HG02885 (cell line): Measurements from ENCODE around the gene MXRA7.
"Not testable (repeated sequence)": the region's sequence is repeated elsewhere in the genome, so short reads cannot be mapped to it uniquely, and the experiment has no call there.

Experiments used
- ATAC-seq: cut with Tn5 transposase; IDR thresholded peaks from one replicate; pipeline ENCODE4 v1.9.1; 2021; ENCODE audit warnings: mild to moderate bottlenecking; ENCODE audit not compliant: unreplicated experiment, poor library complexity

The MXRA7 gene

DNA sequence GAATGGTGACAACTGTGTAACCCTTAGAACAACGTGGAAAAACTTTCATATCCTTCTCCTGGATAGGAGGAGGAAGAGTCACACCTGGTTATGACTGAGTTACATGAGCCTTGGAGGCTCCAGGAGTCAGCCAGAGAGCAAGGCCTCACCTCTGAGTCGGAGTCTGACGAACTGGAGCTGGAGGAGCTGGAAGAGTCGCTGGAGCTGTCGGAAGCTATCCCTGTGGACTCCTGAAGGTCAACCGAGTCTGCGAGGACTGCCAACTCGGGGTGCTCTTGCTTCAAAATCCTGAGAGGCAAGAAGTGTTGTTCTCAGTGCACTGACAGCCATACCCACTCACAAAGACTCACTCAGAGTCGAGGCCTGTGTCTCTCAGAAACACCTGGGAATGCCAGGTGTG is 9.4 kb upstream of the MXRA7 start:
- ATAC-seq, result no peak

DNA sequence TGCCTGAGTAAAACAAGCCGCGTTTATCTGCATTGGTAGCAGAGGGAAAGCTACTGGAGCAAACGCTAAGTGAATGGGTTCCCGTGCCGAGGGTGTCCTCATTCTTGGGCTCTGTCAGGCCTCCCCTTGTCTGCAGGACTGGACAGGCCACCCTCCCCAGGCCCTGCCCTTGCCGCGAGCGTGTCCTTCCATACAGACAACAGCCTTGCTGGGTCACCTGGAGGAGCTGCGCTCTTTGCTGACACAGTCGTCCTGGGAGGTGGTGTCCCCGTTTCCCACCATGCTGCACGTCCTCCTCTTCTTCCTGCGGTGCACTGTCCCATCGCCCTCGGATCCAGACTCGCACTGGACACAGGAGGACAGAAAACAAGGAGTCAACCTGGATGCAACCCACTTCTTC is 7.8 kb upstream of the MXRA7 start:
- no peak for ATAC-seq

DNA sequence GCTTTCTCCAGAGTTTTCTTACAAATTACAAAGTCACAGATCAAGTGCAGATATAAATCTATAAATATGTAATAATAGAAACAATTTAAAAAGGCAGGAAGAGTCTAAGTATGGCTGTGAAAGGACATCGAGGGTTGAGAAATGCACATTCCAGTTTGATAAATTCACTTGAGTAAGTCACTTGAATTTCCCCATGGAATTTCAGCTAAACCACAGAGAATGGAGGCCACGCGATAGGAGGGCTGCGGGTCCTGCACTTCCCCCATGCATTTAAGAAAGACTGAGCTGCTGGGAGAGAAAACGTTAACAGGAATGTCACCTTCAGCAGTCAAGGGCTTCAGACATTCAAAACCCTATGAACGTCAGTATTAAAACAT is 6.1 kb upstream of the MXRA7 start:
- no peak for ATAC-seq

DNA sequence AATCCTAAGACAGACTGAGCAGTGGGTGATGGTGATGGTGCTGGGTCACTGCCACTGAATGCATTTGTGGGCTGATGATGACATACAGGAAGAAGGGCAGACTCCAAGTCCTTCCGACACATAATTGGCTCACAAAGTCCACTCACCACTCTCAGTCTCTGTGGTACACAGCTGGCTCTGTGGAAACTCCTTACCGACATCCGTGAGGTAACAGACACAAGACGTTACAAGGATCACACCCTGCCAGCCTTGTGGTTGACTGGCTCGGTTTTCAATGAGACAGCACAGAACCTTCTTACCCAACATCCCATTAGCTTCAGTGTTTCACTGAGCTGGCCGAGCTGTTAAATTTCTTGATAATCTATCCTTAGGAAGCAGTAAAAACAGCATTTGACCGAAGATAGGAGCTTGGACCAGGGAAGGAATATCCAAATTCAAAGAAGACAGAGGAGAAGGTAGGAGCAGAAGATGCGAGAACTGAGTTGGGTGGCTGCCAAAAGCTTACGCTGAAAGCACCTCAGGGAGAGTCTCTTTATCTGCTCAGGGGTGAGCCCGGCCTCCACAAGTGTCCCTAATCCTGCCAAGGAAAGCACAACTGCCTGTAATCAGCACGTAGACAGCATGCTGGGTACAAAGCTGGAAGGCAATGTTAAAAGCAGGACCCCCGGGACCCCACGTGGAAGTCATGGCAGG is 5.5 kb upstream of the MXRA7 start:
- no peak for ATAC-seq

DNA sequence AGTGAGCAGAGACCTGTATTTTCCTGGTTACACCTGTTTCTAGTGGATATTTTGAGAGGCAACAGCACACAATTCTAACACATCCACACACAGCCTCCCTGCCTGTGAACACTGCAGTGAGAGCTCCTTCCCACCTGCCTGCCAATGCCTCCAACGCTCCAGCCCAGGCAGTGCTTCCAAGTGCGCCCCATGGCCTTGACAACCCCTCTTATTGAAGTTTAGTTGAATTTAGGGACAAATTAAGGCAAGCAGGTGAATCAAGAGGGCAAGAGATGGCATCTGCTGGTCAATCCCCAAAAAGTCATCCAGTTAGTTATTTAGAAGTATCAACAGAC is 4.7 kb upstream of the MXRA7 start:
- ATAC-seq, result no peak

DNA sequence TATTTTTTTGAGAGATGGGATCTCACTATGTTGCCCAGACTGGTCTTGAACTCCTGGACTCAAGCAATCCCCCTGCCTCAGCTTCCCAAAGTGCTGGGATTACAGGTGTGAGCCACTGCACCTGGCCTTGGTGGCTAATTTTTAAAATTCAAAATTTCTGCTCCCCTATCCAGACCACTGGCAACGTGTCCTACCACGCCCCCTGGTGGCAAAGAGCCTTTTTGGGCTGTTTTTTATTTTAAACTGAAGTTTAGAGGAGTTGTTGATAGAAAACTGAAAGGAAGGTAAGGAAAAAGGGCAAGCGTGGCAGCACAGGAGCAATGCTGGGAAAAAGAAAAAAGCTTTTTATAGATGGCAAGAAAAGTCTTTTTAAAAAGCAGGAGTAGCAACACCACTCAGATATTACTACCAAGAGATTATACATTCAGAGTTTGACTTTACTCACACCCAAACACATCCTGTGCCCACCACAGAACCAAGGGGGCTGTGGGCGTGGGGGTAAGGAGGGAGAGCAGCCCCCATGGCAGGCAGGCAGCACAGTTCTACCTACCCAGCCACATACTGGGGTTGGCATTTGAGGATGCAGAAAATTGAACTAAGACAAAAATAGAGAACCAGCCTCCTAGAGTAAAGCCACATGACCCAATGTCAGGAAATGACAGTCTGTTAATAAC is 4.2 kb upstream of the MXRA7 start:
- ATAC-seq, result no peak

DNA sequence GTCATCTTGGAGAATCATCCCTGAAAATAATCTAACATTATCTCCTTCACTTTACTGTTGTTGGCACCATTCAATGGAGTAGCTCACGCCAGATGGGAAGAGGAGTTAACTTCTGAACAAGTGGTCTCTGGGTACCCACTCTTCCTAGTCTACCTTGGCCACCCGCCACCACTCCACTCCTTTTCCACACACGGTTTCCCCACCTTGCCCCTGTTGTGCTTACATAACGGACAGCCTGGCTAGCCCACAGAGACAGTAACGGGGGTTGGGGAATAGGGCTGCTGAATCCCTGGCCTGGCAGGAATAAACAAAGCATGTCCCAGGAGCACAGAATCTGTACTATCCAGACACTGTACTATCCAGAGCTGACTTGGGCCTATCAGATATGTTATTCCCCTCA is 3.6 kb upstream of the MXRA7 start:
- ATAC-seq, result no peak

DNA sequence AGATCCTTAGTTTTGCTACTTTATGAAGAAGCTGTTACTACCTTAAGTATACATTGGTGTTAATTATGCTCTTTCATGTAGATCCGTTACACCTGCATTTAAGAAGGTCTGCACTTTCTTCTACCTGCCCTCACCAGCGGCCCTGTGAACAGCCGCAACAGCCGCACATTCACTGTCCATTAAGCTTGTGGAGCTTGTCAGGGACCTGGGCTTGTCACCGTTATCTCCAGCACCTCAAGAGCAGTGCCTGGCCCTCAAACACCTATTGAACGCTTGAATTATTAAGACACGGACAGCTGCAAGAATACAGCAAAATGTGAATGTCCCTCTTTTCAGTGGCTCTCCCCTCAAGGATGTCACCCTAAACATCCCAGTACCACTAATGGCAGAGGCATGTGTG is 3.0 kb upstream of the MXRA7 start:
- ATAC-seq, result no peak

DNA sequence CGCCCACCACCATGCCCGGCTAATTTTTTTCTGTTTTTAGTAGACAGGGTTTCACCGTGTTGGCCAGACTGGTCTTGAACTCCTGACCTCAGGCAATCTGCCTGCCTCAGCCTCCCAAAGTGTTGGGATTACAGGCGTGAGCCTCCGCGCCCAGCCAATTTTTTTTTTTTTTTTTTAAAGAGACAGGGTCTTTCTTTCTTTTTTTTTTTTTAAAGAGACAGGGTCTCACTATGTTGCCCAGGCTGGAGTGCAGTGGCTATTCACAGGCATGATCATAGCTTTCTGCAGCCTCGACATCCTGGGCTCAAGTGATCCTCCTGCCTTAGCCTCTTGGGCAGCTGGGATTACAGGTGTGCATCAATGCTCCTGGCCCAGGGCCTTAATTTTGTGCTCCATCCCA is 1.6 kb upstream of the MXRA7 start:
- not testable (repeated sequence) for ATAC-seq

DNA sequence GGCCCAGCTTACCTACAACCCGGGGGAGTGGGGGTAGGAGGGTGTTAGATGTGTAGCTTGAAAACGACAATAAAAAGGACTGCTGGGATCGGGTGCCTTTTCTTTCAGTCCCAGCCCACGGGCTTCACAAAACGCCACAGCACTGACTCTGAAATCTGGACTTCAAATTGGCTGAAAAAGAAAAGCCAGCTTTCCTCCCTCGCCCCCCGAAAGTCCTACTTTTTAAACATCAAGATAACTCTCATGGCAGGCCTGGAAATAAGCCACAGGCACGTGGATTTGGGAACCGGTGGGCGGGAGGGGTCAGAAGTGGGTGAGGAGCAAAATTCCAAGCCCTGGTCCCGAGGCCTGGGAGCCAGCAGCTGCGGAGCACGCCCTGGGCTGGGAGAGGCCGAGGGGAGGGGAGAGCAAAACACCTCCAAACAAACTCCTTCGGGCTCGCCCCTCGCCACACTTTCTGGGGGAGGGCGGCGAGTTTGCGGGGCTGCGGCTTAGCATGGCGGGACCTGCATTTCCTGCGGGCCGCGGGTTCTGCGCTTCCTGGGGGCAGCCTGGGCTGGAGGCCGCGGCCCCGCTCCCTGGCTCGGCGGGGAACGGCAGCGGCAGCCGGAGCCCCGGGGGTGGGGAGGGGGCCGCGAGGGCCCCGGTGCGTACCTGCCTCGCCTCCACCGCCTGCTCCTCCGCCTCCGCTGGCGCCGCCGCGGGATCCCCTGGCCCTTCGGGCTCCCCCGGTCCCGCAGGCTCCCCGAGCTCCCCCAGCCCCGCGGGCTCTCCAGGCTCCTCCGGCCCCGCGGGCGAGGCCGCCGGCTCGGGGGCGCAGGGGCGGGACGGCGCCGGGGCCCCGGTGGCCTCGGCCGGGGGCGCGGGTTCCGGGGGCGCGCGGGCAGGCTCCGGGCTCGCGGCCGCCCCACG is 558 bp downstream of the MXRA7 start:
- ATAC-seq, result not testable (repeated sequence)

DNA sequence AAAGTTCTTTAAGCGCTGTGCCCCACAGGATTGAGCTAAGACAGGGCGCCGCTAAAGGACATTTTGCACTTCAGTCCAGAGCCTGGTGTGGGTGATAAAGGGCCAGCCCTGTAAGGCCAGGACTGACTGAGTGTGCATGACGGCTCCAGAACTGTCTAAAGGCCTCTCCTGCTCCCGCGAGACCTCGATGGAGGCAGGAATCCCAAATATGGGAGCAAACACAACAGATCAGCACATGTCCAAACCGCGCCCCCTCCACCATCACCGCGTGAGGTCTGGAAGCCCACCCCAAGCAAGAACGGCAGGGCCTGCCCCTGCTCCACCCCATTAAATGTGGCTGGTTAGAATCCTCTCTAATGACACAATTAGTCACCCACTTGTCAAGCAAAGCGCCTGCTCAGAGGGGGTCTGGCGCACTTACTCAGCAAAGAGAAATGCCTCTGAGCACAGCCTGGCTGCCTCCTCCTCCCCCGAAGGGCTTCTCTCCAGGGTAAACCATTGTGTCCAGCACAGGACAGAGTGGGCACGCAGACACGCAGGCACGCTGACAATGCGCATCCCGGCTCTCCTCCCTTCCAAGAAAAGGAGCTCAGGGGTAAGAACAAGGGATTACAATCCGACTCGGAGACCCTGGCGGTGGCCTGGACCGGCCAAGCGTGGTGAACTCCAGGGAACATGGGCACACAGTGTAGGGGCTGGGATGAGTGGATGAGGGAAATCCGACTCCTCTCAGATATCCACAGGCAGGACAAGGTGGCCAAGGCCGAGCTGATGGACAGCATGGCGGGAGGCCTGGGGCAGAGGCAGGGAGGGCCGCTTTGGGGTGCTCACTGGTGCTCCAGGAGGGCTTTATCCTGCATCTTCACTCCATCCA is 1.5 kb downstream of the MXRA7 start:
- ATAC-seq, result no peak

DNA sequence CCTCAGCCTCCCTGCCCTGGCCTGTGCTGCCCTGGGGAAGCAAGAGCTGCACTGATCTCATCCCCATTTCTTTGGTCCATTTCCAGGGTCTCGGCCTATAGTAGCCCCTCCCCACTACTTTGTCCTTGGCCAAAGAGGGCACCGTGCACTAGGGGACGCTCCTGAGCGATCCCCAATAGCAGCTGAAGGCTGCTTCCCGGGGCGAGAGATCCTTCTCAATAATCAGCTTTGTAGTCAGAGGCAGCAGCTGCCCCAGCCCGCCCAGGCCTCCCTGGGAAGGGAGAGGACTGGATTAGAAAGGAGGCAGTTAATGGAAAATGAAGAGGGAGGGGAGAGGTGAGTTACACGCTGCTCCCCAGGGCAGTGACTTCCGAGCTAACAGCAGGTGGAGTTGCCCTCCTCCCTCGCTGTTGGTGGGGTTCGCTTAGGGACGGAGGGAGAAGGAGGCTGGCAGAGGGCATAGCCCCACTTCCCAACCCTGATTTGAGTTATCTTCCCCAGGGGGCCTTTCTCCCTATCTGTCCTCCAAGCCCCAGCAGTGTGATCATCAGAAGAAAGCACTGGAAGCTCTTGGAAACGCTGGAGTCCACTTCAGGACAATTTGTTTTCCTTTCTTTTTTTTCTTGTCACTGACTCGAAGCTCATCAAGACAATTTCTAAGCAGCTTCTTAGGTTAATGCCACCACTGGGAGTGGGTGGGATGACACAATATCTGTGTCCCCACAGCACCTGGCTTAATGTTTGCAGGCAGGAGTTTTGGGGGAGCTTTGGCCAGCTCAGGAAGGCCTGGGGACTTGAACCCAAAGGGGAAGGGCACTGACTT is 2.6 kb downstream of the MXRA7 start:
- no peak for ATAC-seq

DNA sequence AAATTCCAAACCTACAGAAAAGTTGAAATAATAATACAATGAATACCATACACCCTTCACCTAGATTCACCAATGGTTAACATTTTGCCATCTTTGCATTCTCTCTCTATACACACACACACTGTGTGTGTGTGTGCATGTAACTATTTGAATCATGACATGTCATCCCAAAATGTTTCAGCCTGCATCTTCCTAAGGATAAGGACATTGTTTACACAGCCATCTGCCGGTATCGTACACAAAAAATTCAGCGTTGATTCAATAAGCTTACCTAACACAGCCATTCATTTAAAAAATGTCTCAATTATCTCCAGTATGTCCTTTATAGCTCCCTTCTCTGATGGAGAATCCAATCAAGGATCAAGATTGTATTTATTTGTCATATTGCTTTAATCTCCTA is 3.9 kb downstream of the MXRA7 start:
- no peak for ATAC-seq

DNA sequence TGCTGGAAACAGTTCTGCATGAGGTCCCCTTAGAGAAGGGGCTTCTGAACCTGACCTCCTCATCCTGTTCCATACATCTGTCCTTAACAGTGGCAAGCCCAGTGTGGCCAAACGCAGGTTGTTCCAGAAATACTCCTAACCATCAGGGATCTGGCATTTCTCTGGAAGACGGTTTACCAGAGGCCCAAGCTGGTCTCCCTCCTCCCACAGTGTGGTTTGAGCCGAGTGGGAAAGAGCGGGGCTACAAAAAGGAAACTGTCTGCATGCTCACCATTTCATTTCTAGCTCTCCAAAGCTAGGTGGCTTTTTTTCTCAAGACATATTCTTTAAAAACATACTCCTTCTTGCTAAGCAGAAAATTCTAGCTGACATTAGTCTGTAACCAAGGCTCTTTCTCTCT is 6.0 kb downstream of the MXRA7 start:
- ATAC-seq, result no peak

DNA sequence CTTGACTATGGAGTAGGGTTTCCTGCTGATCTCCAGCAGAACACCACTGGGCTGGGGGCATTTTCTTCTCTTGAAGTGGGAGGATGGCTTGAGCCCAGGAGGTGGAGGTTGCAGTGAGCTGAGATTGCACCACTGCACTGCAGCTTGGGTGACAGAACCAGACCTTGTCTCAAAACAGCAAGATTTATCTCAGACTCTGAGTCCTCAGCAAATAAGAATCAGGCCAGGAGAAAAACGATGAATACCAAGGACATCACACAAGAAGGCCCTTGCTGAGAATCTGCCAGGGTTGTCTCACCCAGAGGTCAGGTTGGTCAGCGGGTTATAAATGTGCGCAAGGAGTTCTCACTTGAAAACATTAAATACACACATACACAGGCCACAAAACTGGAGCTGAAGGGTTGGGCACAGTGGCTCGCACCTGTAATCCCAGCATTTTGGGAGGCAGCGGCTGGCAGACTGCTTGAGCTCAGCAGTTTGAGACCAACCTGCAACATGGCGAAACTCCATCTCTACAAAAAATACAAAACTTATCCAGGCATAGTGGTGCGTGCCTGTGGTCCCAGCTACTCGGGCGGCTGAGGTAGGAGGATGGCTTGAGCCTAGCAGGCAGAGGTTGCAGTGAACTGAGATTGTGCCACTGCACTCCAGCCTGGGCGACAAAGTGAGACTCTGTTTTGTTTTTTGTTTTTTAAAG is 7.7 kb downstream of the MXRA7 start:
- ATAC-seq, result no peak

DNA sequence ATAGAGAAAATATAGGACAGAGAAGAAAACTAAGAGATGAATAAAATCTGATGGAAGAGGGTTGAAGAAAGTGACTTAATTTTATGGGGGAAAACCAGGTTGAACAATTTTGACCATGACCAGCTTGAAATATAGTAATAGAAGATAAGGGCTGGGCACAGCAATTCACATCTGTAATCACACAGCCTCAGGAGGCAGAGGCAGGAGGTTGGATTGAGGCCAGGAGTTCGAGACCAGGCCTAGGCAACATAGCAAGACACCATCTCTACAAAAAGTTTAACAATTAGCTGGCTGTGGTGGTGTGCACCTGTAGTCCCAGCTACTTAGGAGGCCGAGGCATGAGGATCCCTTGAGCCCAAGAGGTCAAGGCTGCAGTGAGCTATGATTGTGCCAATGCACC is 8.7 kb downstream of the MXRA7 start:
- ATAC-seq, result no peak

DNA sequence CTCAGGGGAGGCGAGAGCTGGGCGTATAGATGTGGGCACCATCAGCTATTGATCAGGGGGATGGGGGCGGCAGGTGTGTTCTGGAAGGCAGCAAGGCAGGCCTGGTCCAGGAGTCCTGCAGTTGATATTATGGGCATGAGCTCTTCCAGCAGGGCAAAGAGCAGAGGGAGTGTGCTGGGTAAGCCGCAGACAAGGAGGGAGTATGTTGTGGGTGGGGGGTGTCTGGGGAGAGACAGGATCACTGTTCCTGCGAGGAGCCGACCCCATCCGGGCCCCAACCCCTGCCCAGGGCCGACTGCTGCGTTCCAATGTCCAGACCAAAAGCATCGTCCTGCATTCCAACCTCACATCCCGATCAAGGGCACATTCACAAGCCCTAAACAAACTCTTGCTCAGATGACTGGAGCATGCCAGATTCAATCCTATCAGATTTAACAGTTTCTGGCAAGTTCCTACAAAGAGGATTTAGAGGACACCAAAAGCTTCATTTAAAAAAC is 9.2 kb downstream of the MXRA7 start:
- ATAC-seq, result no peak

DNA sequence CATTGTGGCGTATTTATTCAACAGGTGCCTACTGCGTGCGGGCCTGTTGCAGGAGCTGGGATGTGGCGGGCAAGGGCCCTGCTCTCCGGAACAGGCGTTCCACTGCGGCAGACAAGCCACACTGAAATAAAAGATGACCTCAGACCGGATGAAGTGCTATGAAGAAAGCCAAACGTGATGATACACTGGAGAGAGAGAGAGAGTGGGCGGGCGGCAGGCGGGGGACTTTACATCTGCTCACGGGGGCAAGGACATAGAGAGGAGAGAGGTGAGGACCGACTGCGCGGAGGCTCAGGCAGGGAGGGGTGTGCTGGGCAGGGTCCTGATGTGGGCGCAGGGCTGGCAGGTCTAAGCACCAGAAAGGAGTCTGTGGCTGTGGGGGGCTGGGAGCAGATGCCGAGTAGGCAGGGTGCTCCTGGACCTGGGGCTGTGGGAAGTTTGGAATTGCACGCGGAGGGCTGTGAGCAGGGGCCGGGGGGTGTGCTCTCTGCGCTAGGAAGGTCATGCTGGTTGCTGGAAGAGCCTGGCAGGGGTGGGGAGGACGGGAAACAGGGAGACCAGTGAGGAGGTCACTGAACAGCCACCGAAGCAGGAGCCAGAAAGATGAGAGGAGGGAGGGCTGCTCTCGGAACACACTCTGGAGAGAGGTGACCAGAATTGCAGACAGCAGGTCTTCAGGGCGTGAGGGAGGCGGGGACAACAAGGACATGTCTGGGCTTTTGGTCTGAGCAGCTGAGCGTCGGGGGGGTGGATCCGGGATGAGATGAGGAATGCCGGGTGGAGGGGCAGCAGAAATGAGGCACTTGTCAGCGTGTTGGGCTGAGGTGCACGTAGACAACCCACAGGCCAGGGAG is 9.9 kb downstream of the MXRA7 start:
- ATAC-seq, result no peak
